ENCODE measurements around the gene GPATCH8. TPM values are rescaled to one million over a fixed set of nuclear protein-coding genes. Genes with fewer than 3 reads are reported as not detected.

GPATCH8 gene
- polyA plus RNA-seq, 3 donors = 8.8 to 15.9 (median 14.9) TPM

DNA sequence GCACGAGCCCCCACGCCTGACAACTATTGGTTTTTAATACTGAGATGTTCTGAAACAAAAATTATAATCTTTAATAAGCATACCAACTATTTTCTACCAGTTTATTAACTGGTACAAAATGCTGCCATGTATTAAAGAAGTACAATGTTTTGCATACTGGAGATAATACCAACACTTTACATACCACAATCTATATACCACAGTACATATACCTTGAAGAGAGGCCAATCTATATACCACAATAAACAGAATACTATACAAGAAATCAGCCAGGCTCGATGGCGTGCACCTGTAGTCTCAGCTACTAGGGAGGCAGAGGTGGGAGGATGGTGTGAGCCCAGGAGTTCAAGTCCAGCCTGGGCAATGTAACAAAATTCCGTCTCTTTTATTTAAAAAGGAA lies 9.9 kb downstream of the GPATCH8 start:
- Histone ChIP-seq H3K27me3 (ENCODE audit: control insufficient read depth in 2 of 2, insufficient read depth in 2 of 2, low read length in 2 of 2) (no peaks in the 10 kb centered on the region), H3K36me3 (replicated peaks in 1 of 2; ENCODE audit: control insufficient read depth in 1 of 2, insufficient read depth in 2 of 2, low read length in 2 of 2) (peaks cover 0 to 13% of the 10 kb centered on the region in 2 donors), H3K9ac (ENCODE audit: insufficient read depth, low read length, poor library complexity, severe bottlenecking) (no peak overlapping the region), H3K4me2 (replicated peaks; ENCODE audit: extremely low read depth, low read length, poor library complexity, severe bottlenecking) (no peak overlapping the region), H3K4me3 (replicated peaks in 1 of 3; ENCODE audit: low read depth in 2 of 3, low read length in 3 of 3) (no peak overlapping the region), H3K27ac (ENCODE audit: low read depth in 1 of 2, low read length in 2 of 2) (no peak overlapping the region), H3K9me3 (replicated peaks in 1 of 2; ENCODE audit: control insufficient read depth in 1 of 2, insufficient read depth in 1 of 2, low read length in 2 of 2) (no peaks in the 10 kb centered on the region), H2AFZ (ENCODE audit: insufficient read depth, low read depth, low read length, poor library complexity, severe bottlenecking) (no peak overlapping the region), H3K79me2 (ENCODE audit: insufficient read depth, low read length) (peaks cover 99% of the 10 kb centered on the region), H4K20me1 (ENCODE audit: insufficient read depth, low read length) (peaks cover 100% of the 10 kb centered on the region), H3K4me1 (ENCODE audit: control insufficient read depth in 1 of 2, insufficient read depth in 2 of 2, low read length in 2 of 2) (no peaks in the 10 kb centered on the region)
- Mint-ChIP-seq H3K9me3 (no peaks in the 10 kb centered on the region), H3K27me3 (ENCODE audit: low read depth in 3 of 3) (no peaks in the 10 kb centered on the region), H3K4me1 (peaks cover 8% of the 10 kb centered on the region), H3K27ac (no peak overlapping the region), H3K4me3 (no peak overlapping the region), H3K36me3 (peaks cover 17 to 41% of the 10 kb centered on the region in 2 donors)
- WGBS (ENCODE audit: insufficient coverage) = no CpG with 5 or more reads among the region's 5 CpGs
- DNase-seq = no peak
- intact Hi-C loops (cut with micrococcal nuclease) = no loop called here
- TF ChIP-seq, protein P1, sequence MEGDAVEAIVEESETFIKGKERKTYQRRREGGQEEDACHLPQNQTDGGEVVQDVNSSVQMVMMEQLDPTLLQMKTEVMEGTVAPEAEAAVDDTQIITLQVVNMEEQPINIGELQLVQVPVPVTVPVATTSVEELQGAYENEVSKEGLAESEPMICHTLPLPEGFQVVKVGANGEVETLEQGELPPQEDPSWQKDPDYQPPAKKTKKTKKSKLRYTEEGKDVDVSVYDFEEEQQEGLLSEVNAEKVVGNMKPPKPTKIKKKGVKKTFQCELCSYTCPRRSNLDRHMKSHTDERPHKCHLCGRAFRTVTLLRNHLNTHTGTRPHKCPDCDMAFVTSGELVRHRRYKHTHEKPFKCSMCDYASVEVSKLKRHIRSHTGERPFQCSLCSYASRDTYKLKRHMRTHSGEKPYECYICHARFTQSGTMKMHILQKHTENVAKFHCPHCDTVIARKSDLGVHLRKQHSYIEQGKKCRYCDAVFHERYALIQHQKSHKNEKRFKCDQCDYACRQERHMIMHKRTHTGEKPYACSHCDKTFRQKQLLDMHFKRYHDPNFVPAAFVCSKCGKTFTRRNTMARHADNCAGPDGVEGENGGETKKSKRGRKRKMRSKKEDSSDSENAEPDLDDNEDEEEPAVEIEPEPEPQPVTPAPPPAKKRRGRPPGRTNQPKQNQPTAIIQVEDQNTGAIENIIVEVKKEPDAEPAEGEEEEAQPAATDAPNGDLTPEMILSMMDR (IDR thresholded peaks at IDR 0.05) = no peak

GRCh38 chr17:44492706-44493272 lies 10.4 kb downstream of the GPATCH8 start:
- 100% methylated on average over 1 of the region's 2 CpGs for WGBS (ENCODE audit: insufficient coverage)
- H3K4me3 Mint-ChIP-seq = no peak overlapping the region
- H3K27ac Mint-ChIP-seq = no peak overlapping the region
- Histone ChIP-seq H3K9ac (ENCODE audit: insufficient read depth, low read length, poor library complexity, severe bottlenecking) (no peak overlapping the region), H2AFZ (ENCODE audit: insufficient read depth, low read depth, low read length, poor library complexity, severe bottlenecking) (no peak overlapping the region), H3K4me3 (replicated peaks in 1 of 3; ENCODE audit: low read depth in 2 of 3, low read length in 3 of 3) (no peak overlapping the region), H3K79me2 (ENCODE audit: insufficient read depth, low read length) (peaks cover 99% of the 10 kb centered on the region), H3K27ac (ENCODE audit: low read depth in 1 of 2, low read length in 2 of 2) (no peak overlapping the region), H3K27me3 (ENCODE audit: control insufficient read depth in 2 of 2, insufficient read depth in 2 of 2, low read length in 2 of 2) (no peaks in the 10 kb centered on the region), H3K36me3 (replicated peaks in 1 of 2; ENCODE audit: control insufficient read depth in 1 of 2, insufficient read depth in 2 of 2, low read length in 2 of 2) (peaks cover 0 to 13% of the 10 kb centered on the region in 2 donors), H3K4me2 (replicated peaks; ENCODE audit: extremely low read depth, low read length, poor library complexity, severe bottlenecking) (no peak overlapping the region), H3K4me1 (ENCODE audit: control insufficient read depth in 1 of 2, insufficient read depth in 2 of 2, low read length in 2 of 2) (no peaks in the 10 kb centered on the region), H4K20me1 (ENCODE audit: insufficient read depth, low read length) (peaks cover 100% of the 10 kb centered on the region), H3K9me3 (replicated peaks in 1 of 2; ENCODE audit: control insufficient read depth in 1 of 2, insufficient read depth in 1 of 2, low read length in 2 of 2) (no peaks in the 10 kb centered on the region)
- intact Hi-C loops (cut with micrococcal nuclease) = no loop called here
- no peaks in the 10 kb centered on the region for H3K9me3 Mint-ChIP-seq
- no peaks in the 10 kb centered on the region for H3K27me3 Mint-ChIP-seq (ENCODE audit: low read depth in 3 of 3)
- no peak for DNase-seq
- H3K4me1 Mint-ChIP-seq = peaks cover 6% of the 10 kb centered on the region
- TF ChIP-seq, protein P1 (IDR thresholded peaks at IDR 0.05) = no peak
- peaks cover 17 to 39% of the 10 kb centered on the region in 2 donors for H3K36me3 Mint-ChIP-seq
